Measurements from ENCODE around the gene FAR2. TPM values are rescaled to one million over a fixed set of nuclear protein-coding genes. Genes with fewer than 3 reads are reported as not detected.

FAR2 gene
- total RNA-seq, 5 donors from 2014 or later (not counting 1 experiment from before 2014, with no cell fraction given) = 2.2 to 6.8 (median 4.9) TPM

DNA sequence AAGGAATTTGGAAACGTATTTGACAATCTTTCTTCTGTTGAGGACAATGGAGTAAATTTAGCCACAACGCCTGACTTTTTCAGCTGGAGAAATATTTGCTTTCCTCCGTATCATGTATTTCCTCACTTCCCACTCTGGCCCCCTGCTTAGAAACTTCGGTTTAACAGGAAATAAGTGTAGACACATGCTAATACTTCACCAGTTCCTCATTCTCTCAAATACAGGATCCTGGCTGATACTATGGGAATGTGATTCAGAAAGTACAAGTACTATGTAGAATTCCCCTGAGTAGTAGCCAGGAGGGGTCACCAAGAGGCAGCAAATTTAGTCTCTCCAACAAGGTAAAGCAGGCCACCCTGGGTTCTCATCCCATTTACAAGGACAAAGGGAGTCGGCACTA lies 58.0 kb downstream of the FAR2 start:
- Histone ChIP-seq H3K4me1 (ENCODE audit: control insufficient read depth in 1 of 2, extremely low read depth in 1 of 2, insufficient read depth in 2 of 2, low read length in 2 of 2) (no peaks in the 10 kb centered on the region), H3K4me3 (ENCODE audit: control insufficient read depth in 1 of 2, extremely low read depth in 1 of 2, low read length in 1 of 2) (no peak overlapping the region), H3K36me3 (ENCODE audit: control insufficient read depth in 2 of 2, extremely low read depth in 1 of 2, insufficient read depth in 1 of 2, low read length in 1 of 2) (no peaks in the 10 kb centered on the region), H3K9me3 (no peaks in the 10 kb centered on the region), H3K27ac (ENCODE audit: low read length) (no peak overlapping the region), H3K27me3 (replicated peaks in 1 of 2; ENCODE audit: control insufficient read depth in 2 of 2, extremely low read depth in 1 of 2, insufficient read depth in 2 of 2, low read length in 1 of 2) (no peaks in the 10 kb centered on the region)
- H3K27me3 Mint-ChIP-seq = no peaks in the 10 kb centered on the region
- ChIA-PET CTCF (no interaction called here), POLR2A (no interaction called here)
- DNase-seq = no peak
- H3K4me3 Mint-ChIP-seq = no peak overlapping the region
- H3K27ac Mint-ChIP-seq = no peak overlapping the region
- peaks cover 0 to 6% (median 4%) of the 10 kb centered on the region in 3 donors for H3K9me3 Mint-ChIP-seq
- no peaks in the 10 kb centered on the region for H3K4me1 Mint-ChIP-seq
- H3K36me3 Mint-ChIP-seq = peaks cover 6% of the 10 kb centered on the region
- ATAC-seq (replicated peaks in 1 of 4) = no peak
- WGBS (ENCODE audit: insufficient coverage) = 80% methylated on average over 1 of the region's 5 CpGs

DNA sequence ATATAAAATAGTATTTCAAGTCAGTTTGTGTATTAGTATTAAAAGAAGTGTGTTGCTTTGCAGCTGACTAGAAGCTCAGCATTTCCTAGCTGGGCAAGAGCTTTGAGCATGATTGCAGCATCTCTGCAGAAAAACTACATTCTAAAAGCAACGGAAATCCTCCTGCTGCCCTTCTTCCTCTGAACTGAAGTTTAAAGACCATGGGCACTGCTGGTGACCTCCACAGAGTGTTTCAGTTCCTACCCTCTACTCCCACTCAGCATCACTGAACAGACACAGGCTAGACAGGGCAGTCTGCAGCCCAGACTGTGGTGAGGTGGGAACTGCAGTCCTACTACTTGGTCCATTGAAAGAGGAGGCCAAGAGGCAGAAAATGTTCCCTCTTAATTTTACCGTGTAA lies 59.0 kb downstream of the FAR2 start:
- no CpG with 5 or more reads among the region's 2 CpGs for WGBS (ENCODE audit: insufficient coverage)
- ChIA-PET CTCF (no interaction called here), POLR2A (no interaction called here)
- ATAC-seq (replicated peaks in 1 of 4) (no peak), DNase-seq (no peak)
- Histone ChIP-seq H3K4me3 (ENCODE audit: control insufficient read depth in 1 of 2, extremely low read depth in 1 of 2, low read length in 1 of 2) (no peak overlapping the region), H3K27ac (ENCODE audit: low read length) (no peak overlapping the region), H3K27me3 (replicated peaks in 1 of 2; ENCODE audit: control insufficient read depth in 2 of 2, extremely low read depth in 1 of 2, insufficient read depth in 2 of 2, low read length in 1 of 2) (no peaks in the 10 kb centered on the region), H3K36me3 (ENCODE audit: control insufficient read depth in 2 of 2, extremely low read depth in 1 of 2, insufficient read depth in 1 of 2, low read length in 1 of 2) (no peaks in the 10 kb centered on the region), H3K4me1 (ENCODE audit: control insufficient read depth in 1 of 2, extremely low read depth in 1 of 2, insufficient read depth in 2 of 2, low read length in 2 of 2) (no peaks in the 10 kb centered on the region), H3K9me3 (no peaks in the 10 kb centered on the region)
- Mint-ChIP-seq H3K4me3 (no peak overlapping the region), H3K36me3 (no peaks in the 10 kb centered on the region), H3K9me3 (peaks cover 0 to 6% (median 4%) of the 10 kb centered on the region in 3 donors), H3K4me1 (no peaks in the 10 kb centered on the region), H3K27ac (no peak overlapping the region), H3K27me3 (no peaks in the 10 kb centered on the region)

DNA sequence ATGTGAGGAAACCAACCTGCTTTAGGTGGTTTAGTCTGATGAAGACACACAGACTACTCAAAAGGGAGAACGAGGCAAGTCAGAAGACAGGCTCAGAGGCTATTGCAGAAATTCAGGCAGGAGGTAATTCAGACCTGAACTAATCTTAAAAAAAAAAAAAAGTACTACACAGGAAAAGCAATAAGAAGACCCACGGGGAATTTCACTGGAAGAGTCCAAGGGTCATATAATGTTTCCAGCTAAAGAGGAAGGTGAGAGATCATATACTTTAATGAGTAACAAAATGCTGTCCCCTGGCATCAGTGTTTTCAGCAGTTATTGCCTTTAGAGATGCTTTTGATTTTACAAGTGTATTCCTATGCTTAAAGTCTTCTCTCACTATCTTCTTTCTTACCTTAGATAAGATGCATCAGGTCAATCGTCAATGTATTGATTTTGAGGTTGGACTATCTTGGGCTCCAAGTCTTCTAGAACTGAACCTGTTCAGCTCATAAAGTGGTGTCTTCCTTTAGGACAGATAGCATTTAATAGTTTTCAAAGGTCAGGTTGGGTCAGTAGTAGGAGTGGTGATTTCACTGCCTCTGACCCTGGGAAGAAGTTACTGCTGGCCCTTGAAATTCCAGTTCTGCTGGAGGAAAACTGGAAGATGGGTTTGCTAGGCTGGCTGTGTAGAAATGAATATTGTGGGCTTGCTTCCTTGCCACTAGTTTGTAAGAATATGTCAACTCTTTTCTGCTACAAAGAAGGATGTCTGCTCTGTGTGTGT lies 60.0 kb downstream of the FAR2 start:
- no peaks in the 10 kb centered on the region for H3K4me1 Mint-ChIP-seq
- no CpG with 5 or more reads among the region's 3 CpGs for WGBS (ENCODE audit: insufficient coverage)
- POLR2A ChIA-PET = interaction anchor here in 1 of 2 donors (0.6 kb wide), 1 partner anchor 278 kb away, joined by 3 read pairs; no protein-coding TSS in a partner anchor

DNA sequence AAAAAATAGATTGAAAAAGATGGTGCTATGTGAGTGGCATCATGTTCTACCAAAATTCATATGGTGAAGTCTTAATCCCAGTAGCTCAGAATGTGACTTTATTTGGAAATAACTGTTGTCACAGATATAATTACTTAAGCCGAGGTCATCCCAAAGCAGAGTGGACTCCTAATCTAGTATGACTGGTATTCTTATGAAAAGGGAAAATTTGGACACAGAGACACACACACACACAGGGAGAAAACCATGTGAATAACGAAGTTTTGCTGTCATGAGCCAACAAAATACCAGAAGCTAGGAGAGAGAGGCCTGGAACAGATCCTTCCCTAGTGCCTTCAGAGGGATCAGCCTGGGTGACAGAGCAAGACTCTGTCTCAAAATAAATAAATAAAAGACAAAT lies 62.6 kb downstream of the FAR2 start:
- Mint-ChIP-seq H3K4me1 (no peaks in the 10 kb centered on the region), H3K36me3 (no peaks in the 10 kb centered on the region), H3K27ac (no peak overlapping the region), H3K9me3 (no peaks in the 10 kb centered on the region), H3K4me3 (no peak overlapping the region), H3K27me3 (no peaks in the 10 kb centered on the region)
- Histone ChIP-seq H3K36me3 (ENCODE audit: control insufficient read depth in 2 of 2, extremely low read depth in 1 of 2, insufficient read depth in 1 of 2, low read length in 1 of 2) (no peaks in the 10 kb centered on the region), H3K9me3 (no peaks in the 10 kb centered on the region), H3K4me1 (ENCODE audit: control insufficient read depth in 1 of 2, extremely low read depth in 1 of 2, insufficient read depth in 2 of 2, low read length in 2 of 2) (no peaks in the 10 kb centered on the region), H3K27me3 (replicated peaks in 1 of 2; ENCODE audit: control insufficient read depth in 2 of 2, extremely low read depth in 1 of 2, insufficient read depth in 2 of 2, low read length in 1 of 2) (no peaks in the 10 kb centered on the region), H3K27ac (ENCODE audit: low read length) (no peak overlapping the region), H3K4me3 (ENCODE audit: control insufficient read depth in 1 of 2, extremely low read depth in 1 of 2, low read length in 1 of 2) (no peak overlapping the region)
- no CpG with 5 or more reads among the region's 2 CpGs for WGBS (ENCODE audit: insufficient coverage)
- ChIA-PET POLR2A (no interaction called here), CTCF (no interaction called here)
- DNase-seq (no peak), ATAC-seq (replicated peaks in 1 of 4) (no peak)

More for the DNA sequence above, 60.0 kb downstream of the FAR2 start:
- no peak for ATAC-seq (replicated peaks in 1 of 4)
- CTCF ChIA-PET = no interaction called here
- Mint-ChIP-seq H3K36me3 (no peaks in the 10 kb centered on the region), H3K27me3 (no peaks in the 10 kb centered on the region), H3K9me3 (peaks cover 0 to 6% (median 4%) of the 10 kb centered on the region in 3 donors), H3K27ac (no peak overlapping the region), H3K4me3 (no peak overlapping the region)
- Histone ChIP-seq H3K27me3 (replicated peaks in 1 of 2; ENCODE audit: control insufficient read depth in 2 of 2, extremely low read depth in 1 of 2, insufficient read depth in 2 of 2, low read length in 1 of 2) (no peaks in the 10 kb centered on the region), H3K36me3 (ENCODE audit: control insufficient read depth in 2 of 2, extremely low read depth in 1 of 2, insufficient read depth in 1 of 2, low read length in 1 of 2) (no peaks in the 10 kb centered on the region), H3K4me3 (ENCODE audit: control insufficient read depth in 1 of 2, extremely low read depth in 1 of 2, low read length in 1 of 2) (no peak overlapping the region), H3K9me3 (no peaks in the 10 kb centered on the region), H3K4me1 (ENCODE audit: control insufficient read depth in 1 of 2, extremely low read depth in 1 of 2, insufficient read depth in 2 of 2, low read length in 2 of 2) (no peaks in the 10 kb centered on the region), H3K27ac (ENCODE audit: low read length) (no peak overlapping the region)
- no peak for DNase-seq

DNA sequence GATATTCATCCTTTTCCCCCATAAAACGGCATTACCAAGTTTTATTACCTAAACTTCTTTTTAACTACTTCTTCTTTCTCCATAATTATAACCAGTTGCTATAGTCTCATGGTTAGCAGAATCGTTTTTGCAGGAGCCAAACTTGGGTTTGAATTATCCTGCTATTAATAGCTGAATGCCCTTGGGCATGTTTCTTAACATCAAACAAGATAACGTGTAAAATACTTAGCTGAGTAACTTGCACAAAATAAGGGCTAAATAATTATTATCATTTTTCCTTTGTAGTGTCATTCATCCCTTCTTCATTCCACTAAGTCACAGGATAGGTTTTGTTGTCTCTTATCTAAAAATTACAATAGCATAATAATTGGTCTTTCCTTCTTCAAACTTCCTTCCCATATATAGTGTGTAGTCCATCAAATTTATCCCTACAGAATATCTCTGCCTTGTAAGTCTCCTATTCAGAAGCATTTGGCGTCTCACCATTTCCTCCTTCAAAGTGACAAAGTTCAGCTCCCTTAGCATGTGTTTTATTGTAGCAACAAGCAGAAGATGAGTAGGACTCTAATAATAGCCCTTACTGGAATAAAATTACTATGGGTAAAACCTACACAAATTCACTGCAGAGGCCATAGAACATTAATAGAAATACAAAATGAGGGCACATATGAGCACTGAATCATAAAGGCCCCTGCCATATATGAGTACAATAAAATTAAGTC lies 63.8 kb downstream of the FAR2 start:
- POLR2A ChIA-PET = no interaction called here
- DNase-seq = no peak
- no peak overlapping the region for H3K27ac Mint-ChIP-seq
- H3K9me3 Mint-ChIP-seq = no peaks in the 10 kb centered on the region
- no peak overlapping the region for H3K4me3 Mint-ChIP-seq
- H3K27ac ChIP-seq (ENCODE audit: low read length) = no peak overlapping the region
- H3K36me3 ChIP-seq (ENCODE audit: control insufficient read depth in 2 of 2, extremely low read depth in 1 of 2, insufficient read depth in 1 of 2, low read length in 1 of 2) = no peaks in the 10 kb centered on the region
- no peaks in the 10 kb centered on the region for H3K4me1 ChIP-seq (ENCODE audit: control insufficient read depth in 1 of 2, extremely low read depth in 1 of 2, insufficient read depth in 2 of 2, low read length in 2 of 2)
- H3K27me3 Mint-ChIP-seq = no peaks in the 10 kb centered on the region
- H3K4me3 ChIP-seq (ENCODE audit: control insufficient read depth in 1 of 2, extremely low read depth in 1 of 2, low read length in 1 of 2) = no peak overlapping the region
- H3K36me3 Mint-ChIP-seq = no peaks in the 10 kb centered on the region
- H3K4me1 Mint-ChIP-seq = no peaks in the 10 kb centered on the region
- no CpG with 5 or more reads among the region's 4 CpGs for WGBS (ENCODE audit: insufficient coverage)
- no peaks in the 10 kb centered on the region for H3K9me3 ChIP-seq
- no peak for ATAC-seq (replicated peaks in 1 of 4)
- H3K27me3 ChIP-seq (replicated peaks in 1 of 2; ENCODE audit: control insufficient read depth in 2 of 2, extremely low read depth in 1 of 2, insufficient read depth in 2 of 2, low read length in 1 of 2) = no peaks in the 10 kb centered on the region
- CTCF ChIA-PET = no interaction called here

DNA sequence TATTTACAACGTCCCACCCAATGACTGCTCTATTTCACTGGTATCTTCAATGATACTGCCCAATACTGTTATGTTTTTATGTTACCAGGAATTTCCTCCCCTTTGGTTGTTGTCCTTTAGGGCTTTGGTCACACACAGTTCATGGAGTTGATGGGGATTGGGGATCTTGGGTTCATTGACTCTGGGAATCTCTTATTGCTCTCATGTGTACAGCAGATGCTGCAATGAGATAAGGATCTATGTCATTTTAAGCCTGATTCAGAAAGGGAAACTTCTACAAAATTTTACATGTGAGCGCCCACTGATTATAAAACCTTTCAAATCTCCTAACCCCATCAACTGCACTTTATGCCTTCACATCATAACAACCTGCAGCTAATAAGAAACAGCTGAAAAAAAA lies 67.2 kb downstream of the FAR2 start:
- Mint-ChIP-seq H3K27ac (no peak overlapping the region), H3K4me1 (no peaks in the 10 kb centered on the region), H3K4me3 (no peak overlapping the region), H3K36me3 (peaks cover 2% of the 10 kb centered on the region), H3K9me3 (peaks cover 0 to under 1% (median 0%) of the 10 kb centered on the region in 3 donors), H3K27me3 (no peaks in the 10 kb centered on the region)
- Histone ChIP-seq H3K27me3 (replicated peaks in 1 of 2; ENCODE audit: control insufficient read depth in 2 of 2, extremely low read depth in 1 of 2, insufficient read depth in 2 of 2, low read length in 1 of 2) (no peaks in the 10 kb centered on the region), H3K36me3 (ENCODE audit: control insufficient read depth in 2 of 2, extremely low read depth in 1 of 2, insufficient read depth in 1 of 2, low read length in 1 of 2) (no peaks in the 10 kb centered on the region), H3K4me1 (ENCODE audit: control insufficient read depth in 1 of 2, extremely low read depth in 1 of 2, insufficient read depth in 2 of 2, low read length in 2 of 2) (no peaks in the 10 kb centered on the region), H3K27ac (ENCODE audit: low read length) (no peak overlapping the region), H3K9me3 (no peaks in the 10 kb centered on the region), H3K4me3 (ENCODE audit: control insufficient read depth in 1 of 2, extremely low read depth in 1 of 2, low read length in 1 of 2) (no peak overlapping the region)
- DNase-seq (no peak), ATAC-seq (replicated peaks in 1 of 4) (no peak)
- ChIA-PET POLR2A (interaction anchor here in 1 of 2 donors (0.7 kb wide), 1 partner anchor 1079 kb away, joined by 3 read pairs; no protein-coding TSS in a partner anchor), CTCF (no interaction called here)
- no CpG with 5 or more reads among the region's 2 CpGs for WGBS (ENCODE audit: insufficient coverage)

Data from T-cell (primary cell).